H1 (cell line): ENCODE results near the gene FSD1.
"Not testable (repeated sequence)": the region's sequence is repeated elsewhere in the genome, so short reads cannot be mapped to it uniquely, and the experiment has no call there.

Source experiments
- CTCF ChIP-seq, 3 experiments: IDR thresholded peaks; 1 replicate in 2 of 3; 2 replicates in 1 of 3; pipeline versions ENCODE4 v1.5.1 to v1.6.1; 2011; ENCODE audit warnings: low read length in 3 of 3, mild to moderate bottlenecking in 3 of 3, inconsistent platforms in 2 of 3, low read depth in 1 of 3, moderate library complexity in 1 of 3; ENCODE audit not compliant: insufficient read depth in 1 of 3; ENCODE audit errors: control extremely low read depth in 1 of 3
- KDM1A ChIP-seq: fragments of 200-600, 300-600 bp; sonication (generic); IDR thresholded peaks from 2 replicates; pipeline ENCODE4 v1.7.1; 2016; ENCODE audit warnings: mild to moderate bottlenecking, low read length, borderline replicate concordance
- POLR2A ChIP-seq, 2 experiments: IDR thresholded peaks; 1 replicate in 1 of 2; 2 replicates in 1 of 2; pipeline ENCODE4 v1.6.1; 2011; ENCODE audit warnings: low read depth in 2 of 2, low read length in 2 of 2, mild to moderate bottlenecking in 2 of 2; ENCODE audit errors: control extremely low read depth in 1 of 2
- RAD21 ChIP-seq, 2 experiments: IDR thresholded peaks in 1 of 2; conservative IDR thresholded peaks in 1 of 2; 2 replicates each; pipeline ENCODE4 v1.6.1; 2011; ENCODE audit warnings: low read depth in 2 of 2, low read length in 2 of 2, improper control_type of control experiment in 1 of 2, inconsistent platforms in 1 of 2, mild to moderate bottlenecking in 1 of 2, moderate library complexity in 1 of 2
- ZNF274 ChIP-seq: IDR thresholded peaks from 2 replicates; pipeline ENCODE4 v1.7.0; 2012; ENCODE audit warnings: low read length, borderline replicate concordance; ENCODE audit errors: extremely low read depth

DNA sequence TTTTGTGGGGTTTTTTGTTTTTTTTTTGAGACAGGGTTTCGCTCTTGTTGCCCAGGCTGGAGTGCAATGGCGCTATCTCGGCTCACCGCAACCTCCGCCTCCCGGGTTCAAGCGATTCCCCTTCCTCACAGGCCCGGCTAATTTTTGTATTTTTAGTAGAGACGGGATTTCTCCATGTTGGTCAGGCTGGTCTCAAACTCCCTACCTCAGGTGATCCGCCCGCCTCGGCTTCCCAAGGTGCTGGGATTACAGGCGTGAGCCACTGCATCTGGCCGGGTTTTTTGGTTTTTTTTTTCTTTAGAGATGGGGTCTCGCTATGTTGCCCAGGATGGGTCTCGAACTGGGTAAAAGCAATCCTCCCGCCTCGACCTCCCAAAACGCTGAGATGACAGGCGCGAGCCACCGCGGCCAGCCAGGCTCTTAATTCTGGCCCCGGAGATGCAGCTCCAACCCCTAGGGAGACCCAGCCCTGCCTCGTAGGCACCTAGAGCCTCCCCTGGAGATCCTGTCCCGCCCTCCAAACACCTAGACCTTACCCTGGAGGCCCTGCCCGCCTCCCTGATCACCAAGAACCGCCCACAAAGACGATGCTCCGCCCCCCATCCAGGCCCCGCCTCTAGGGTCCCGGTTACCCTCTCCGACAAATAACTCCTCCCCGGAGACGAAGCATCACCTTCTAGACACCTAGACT is 24.7 kb downstream of the FSD1 start:
- not testable (repeated sequence) for TF ChIP-seq ZNF274; CTCF (IDR thresholded peaks at IDR 0.05; ENCODE audit: control extremely low read depth in 1 of 3, insufficient read depth in 1 of 3, low read depth in 1 of 3, low read length in 3 of 3); RAD21 (IDR thresholded peaks at IDR 0.05 in 1 of 2, conservative IDR thresholded peaks at IDR 0.05 in 1 of 2; ENCODE audit: low read depth in 2 of 2, low read length in 2 of 2); POLR2A (IDR thresholded peaks at IDR 0.05; ENCODE audit: control extremely low read depth in 1 of 2, low read depth in 2 of 2, low read length in 2 of 2)
- TF ChIP-seq KDM1A = peak; percentile 39; the same call in 1 of the 2 replicates
